Measurements from ENCODE around the gene MACROH2A1. TPM values are rescaled to one million over a fixed set of nuclear protein-coding genes. Genes with fewer than 3 reads are reported as not detected.

MACROH2A1 gene
- total and polyA plus RNA-seq, 4 experiments from 2014 or later: 100 to 181 (median 108) TPM

GRCh38 chr5:135304352-135305221 is 94.4 kb downstream of the MACROH2A1 start:
- Mint-ChIP-seq H3K27me3 (peaks cover 4 to 24% of the 10 kb centered on the region in 2 donors), H3K36me3 (no peaks in the 10 kb centered on the region), H3K4me1 (no peaks in the 10 kb centered on the region), H3K9me3 (no peaks in the 10 kb centered on the region), H3K27ac (no peak overlapping the region), H3K4me3 (no peak overlapping the region)
- ChIA-PET POLR2A (ENCODE audit: partially characterized antibody) (no interaction called here), CTCF (ENCODE audit: partially characterized antibody) (no interaction called here)
- Histone ChIP-seq H3K27ac (ENCODE audit: low read depth, low read length) (no peak overlapping the region), H3K9me3 (ENCODE audit: control insufficient read depth in 1 of 2, low read length in 2 of 2) (no peaks in the 10 kb centered on the region), H3K36me3 (ENCODE audit: insufficient read depth, low read length) (no peaks in the 10 kb centered on the region), H3K4me3 (ENCODE audit: low read length in 2 of 2) (no peak overlapping the region), H3K4me1 (ENCODE audit: insufficient read depth, low read length) (no peaks in the 10 kb centered on the region), H3K27me3 (ENCODE audit: insufficient read depth, low read length) (no peaks in the 10 kb centered on the region)
- intact Hi-C loops (cut with micrococcal nuclease): no loop called here
- no peak for DNase-seq

- Histone ChIP-seq H3K27me3 (ENCODE audit: insufficient read depth, low read length) (no peaks in the 10 kb centered on the region), H3K9me3 (ENCODE audit: control insufficient read depth in 1 of 2, low read length in 2 of 2) (no peaks in the 10 kb centered on the region), H3K36me3 (ENCODE audit: insufficient read depth, low read length) (no peaks in the 10 kb centered on the region), H3K4me3 (ENCODE audit: low read length in 2 of 2) (no peak overlapping the region), H3K4me1 (ENCODE audit: insufficient read depth, low read length) (no peaks in the 10 kb centered on the region), H3K27ac (ENCODE audit: low read depth, low read length) (no peak overlapping the region)
- H3K27ac Mint-ChIP-seq: no peak overlapping the region
- ChIA-PET POLR2A (ENCODE audit: partially characterized antibody) (no interaction called here), CTCF (ENCODE audit: partially characterized antibody) (no interaction called here)
- no peaks in the 10 kb centered on the region for H3K36me3 Mint-ChIP-seq
- H3K27me3 Mint-ChIP-seq: peaks cover 8 to 25% of the 10 kb centered on the region in 2 donors
- DNase-seq: no peak
- no peaks in the 10 kb centered on the region for H3K4me1 Mint-ChIP-seq
- H3K9me3 Mint-ChIP-seq: no peaks in the 10 kb centered on the region
- intact Hi-C loops (cut with micrococcal nuclease): no loop called here
- no peak overlapping the region for H3K4me3 Mint-ChIP-seq
These were observed 95.4 kb downstream of the MACROH2A1 start for GRCh38 chr5:135303582-135304173.

- Histone ChIP-seq H3K27me3 (ENCODE audit: insufficient read depth, low read length) (no peaks in the 10 kb centered on the region), H3K9me3 (ENCODE audit: control insufficient read depth in 1 of 2, low read length in 2 of 2) (no peaks in the 10 kb centered on the region), H3K4me3 (ENCODE audit: low read length in 2 of 2) (no peak overlapping the region), H3K36me3 (ENCODE audit: insufficient read depth, low read length) (no peaks in the 10 kb centered on the region), H3K27ac (ENCODE audit: low read depth, low read length) (no peak overlapping the region), H3K4me1 (ENCODE audit: insufficient read depth, low read length) (no peaks in the 10 kb centered on the region)
- POLR2A ChIA-PET (ENCODE audit: partially characterized antibody): no interaction called here
- peaks cover 25 to 27% of the 10 kb centered on the region in 2 donors for H3K27me3 Mint-ChIP-seq
- DNase-seq: no peak
- no peaks in the 10 kb centered on the region for H3K4me1 Mint-ChIP-seq
- H3K4me3 Mint-ChIP-seq: no peak overlapping the region
- H3K9me3 Mint-ChIP-seq: peaks cover 0 to 2% (median 0%) of the 10 kb centered on the region in 8 donors
- H3K27ac Mint-ChIP-seq: no peak overlapping the region
- intact Hi-C loops (cut with micrococcal nuclease): no loop called here
- no peaks in the 10 kb centered on the region for H3K36me3 Mint-ChIP-seq
- CTCF ChIA-PET (ENCODE audit: partially characterized antibody): no interaction called here
These were observed 101.9 kb downstream of the MACROH2A1 start for GRCh38 chr5:135296900-135297816.

- DNase-seq: no peak
- Histone ChIP-seq H3K4me1 (ENCODE audit: insufficient read depth, low read length) (no peaks in the 10 kb centered on the region), H3K27ac (ENCODE audit: low read depth, low read length) (no peak overlapping the region), H3K9me3 (ENCODE audit: control insufficient read depth in 1 of 2, low read length in 2 of 2) (no peaks in the 10 kb centered on the region), H3K36me3 (ENCODE audit: insufficient read depth, low read length) (no peaks in the 10 kb centered on the region), H3K4me3 (ENCODE audit: low read length in 2 of 2) (no peak overlapping the region), H3K27me3 (ENCODE audit: insufficient read depth, low read length) (no peaks in the 10 kb centered on the region)
- Mint-ChIP-seq H3K27me3 (peaks cover 23 to 30% of the 10 kb centered on the region in 2 donors), H3K4me1 (no peaks in the 10 kb centered on the region), H3K36me3 (no peaks in the 10 kb centered on the region), H3K9me3 (peaks cover 0 to 2% (median 0%) of the 10 kb centered on the region in 8 donors), H3K4me3 (no peak overlapping the region), H3K27ac (no peak overlapping the region)
- ChIA-PET POLR2A (ENCODE audit: partially characterized antibody) (no interaction called here), CTCF (ENCODE audit: partially characterized antibody) (no interaction called here)
- intact Hi-C loops (cut with micrococcal nuclease): no loop called here
These were observed 103.2 kb downstream of the MACROH2A1 start for GRCh38 chr5:135295852-135296251.

- peaks cover 23 to 30% of the 10 kb centered on the region in 2 donors for H3K27me3 Mint-ChIP-seq
- Histone ChIP-seq H3K27ac (ENCODE audit: low read depth, low read length) (no peak overlapping the region), H3K36me3 (ENCODE audit: insufficient read depth, low read length) (no peaks in the 10 kb centered on the region), H3K9me3 (ENCODE audit: control insufficient read depth in 1 of 2, low read length in 2 of 2) (no peaks in the 10 kb centered on the region), H3K4me3 (ENCODE audit: low read length in 2 of 2) (no peak overlapping the region), H3K4me1 (ENCODE audit: insufficient read depth, low read length) (no peaks in the 10 kb centered on the region), H3K27me3 (ENCODE audit: insufficient read depth, low read length) (peaks cover 3% of the 10 kb centered on the region)
- no peaks in the 10 kb centered on the region for H3K4me1 Mint-ChIP-seq
- H3K27ac Mint-ChIP-seq: no peak overlapping the region
- CTCF ChIA-PET (ENCODE audit: partially characterized antibody): no interaction called here
- no peak overlapping the region for H3K4me3 Mint-ChIP-seq
- no peaks in the 10 kb centered on the region for H3K36me3 Mint-ChIP-seq
- POLR2A ChIA-PET (ENCODE audit: partially characterized antibody): no interaction called here
- DNase-seq: no peak
- peaks cover 0 to 4% (median 0%) of the 10 kb centered on the region in 8 donors for H3K9me3 Mint-ChIP-seq
- intact Hi-C loops (cut with micrococcal nuclease): no loop called here
These were observed 104.2 kb downstream of the MACROH2A1 start for GRCh38 chr5:135294793-135295192.

- no peak overlapping the region for H3K4me3 ChIP-seq (ENCODE audit: low read length in 2 of 2)
- H3K27ac ChIP-seq (ENCODE audit: low read depth, low read length): no peak overlapping the region
- H3K36me3 Mint-ChIP-seq: no peaks in the 10 kb centered on the region
- H3K9me3 ChIP-seq (ENCODE audit: control insufficient read depth in 1 of 2, low read length in 2 of 2): no peaks in the 10 kb centered on the region
- peaks cover 12% of the 10 kb centered on the region in 2 donors for H3K27me3 Mint-ChIP-seq
- intact Hi-C loops (cut with micrococcal nuclease): no loop called here
- no peaks in the 10 kb centered on the region for H3K4me1 Mint-ChIP-seq
- H3K4me3 Mint-ChIP-seq: no peak overlapping the region
- ChIA-PET CTCF (ENCODE audit: partially characterized antibody) (no interaction called here), POLR2A (ENCODE audit: partially characterized antibody) (no interaction called here)
- H3K36me3 ChIP-seq (ENCODE audit: insufficient read depth, low read length): no peaks in the 10 kb centered on the region
- no peaks in the 10 kb centered on the region for H3K4me1 ChIP-seq (ENCODE audit: insufficient read depth, low read length)
- H3K27me3 ChIP-seq (ENCODE audit: insufficient read depth, low read length): peaks cover 3% of the 10 kb centered on the region
- peaks cover 0 to 16% (median 10%) of the 10 kb centered on the region in 8 donors for H3K9me3 Mint-ChIP-seq
- no peak overlapping the region for H3K27ac Mint-ChIP-seq
- no peak for DNase-seq
These were observed 109.4 kb downstream of the MACROH2A1 start for GRCh38 chr5:135289651-135290050.

- Histone ChIP-seq H3K27me3 (ENCODE audit: insufficient read depth, low read length) (peaks cover 3% of the 10 kb centered on the region), H3K9me3 (ENCODE audit: control insufficient read depth in 1 of 2, low read length in 2 of 2) (no peaks in the 10 kb centered on the region), H3K4me3 (ENCODE audit: low read length in 2 of 2) (no peak overlapping the region), H3K36me3 (ENCODE audit: insufficient read depth, low read length) (no peaks in the 10 kb centered on the region), H3K27ac (ENCODE audit: low read depth, low read length) (no peak overlapping the region), H3K4me1 (ENCODE audit: insufficient read depth, low read length) (no peaks in the 10 kb centered on the region)
- Mint-ChIP-seq H3K9me3 (peaks cover 0 to 16% (median 10%) of the 10 kb centered on the region in 8 donors), H3K4me1 (no peaks in the 10 kb centered on the region), H3K4me3 (no peak overlapping the region), H3K27me3 (peaks cover 9 to 10% of the 10 kb centered on the region in 2 donors), H3K27ac (no peak overlapping the region), H3K36me3 (no peaks in the 10 kb centered on the region)
- intact Hi-C loops (cut with micrococcal nuclease): no loop called here
- POLR2A ChIA-PET (ENCODE audit: partially characterized antibody): no interaction called here
- CTCF ChIA-PET (ENCODE audit: partially characterized antibody): no interaction called here
- no peak for DNase-seq
These were observed 111.5 kb downstream of the MACROH2A1 start for GRCh38 chr5:135287551-135287950.

Data from CD4-positive, alpha-beta memory T cell (primary cell).